CD4-positive, alpha-beta T cell treated with Interleukin-12 subunit alpha and Interleukin-12 subunit beta, for 1 hour (primary cell): ENCODE results near the gene C3orf20.
"Not testable (repeated sequence)": the region's sequence is repeated elsewhere in the genome, so short reads cannot be mapped to it uniquely, and the experiment has no call there.

Source experiments
- DNase-seq: peaks from one replicate; pipeline ENCODE4 v3.0.0-alpha.2; 2020

C3orf20 gene

DNA sequence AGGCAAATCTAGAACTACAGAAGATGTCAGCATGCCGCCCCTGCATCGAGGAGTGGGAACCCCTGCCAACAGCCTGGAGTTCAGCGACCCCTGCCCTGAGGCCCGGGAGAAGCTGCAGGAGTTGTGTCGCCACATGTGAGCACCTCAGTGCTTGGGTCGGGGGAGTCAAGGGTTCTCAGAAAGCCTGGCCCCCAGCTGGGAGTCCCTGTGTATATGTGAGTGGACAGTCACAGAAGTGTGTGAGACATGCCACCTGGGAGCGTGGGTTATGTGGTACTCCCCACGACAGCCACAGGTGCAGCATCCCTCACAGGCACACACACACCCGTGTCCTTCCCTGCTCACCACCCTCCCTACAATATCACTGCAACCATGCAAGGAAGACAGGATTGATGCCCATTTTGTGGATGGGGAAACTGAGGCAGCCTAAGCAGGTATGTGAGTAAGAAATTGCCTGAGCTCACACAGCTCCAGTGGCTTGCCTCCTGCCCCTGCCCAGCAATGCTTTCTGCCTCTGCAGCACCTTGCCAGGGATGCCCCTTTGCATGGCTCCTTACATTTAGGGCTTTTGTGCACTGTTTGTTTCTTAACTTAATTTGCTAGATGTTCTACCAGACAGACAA lies 28.3 kb downstream of the C3orf20 start:
- DNase-seq: no peak

DNA sequence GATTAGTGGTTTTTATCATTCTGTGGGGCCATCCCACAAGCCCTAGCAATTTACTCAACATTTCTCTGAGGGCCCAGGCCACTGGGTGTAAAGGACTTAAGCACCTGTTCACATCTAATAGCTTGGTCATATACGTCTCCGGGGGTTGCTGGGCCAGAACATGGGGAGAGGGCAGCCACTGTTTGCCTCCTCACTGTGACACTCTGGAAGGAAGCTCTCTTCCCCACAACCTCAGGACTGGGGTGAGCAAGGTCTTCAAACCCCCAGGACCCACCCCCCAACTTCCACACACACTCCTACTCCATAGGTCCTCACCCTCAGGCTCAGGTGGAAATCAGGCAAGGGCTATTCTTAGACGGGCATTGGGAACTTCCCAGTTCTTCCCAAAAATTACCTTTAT lies 28.9 kb downstream of the C3orf20 start:
- no peak for DNase-seq

DNA sequence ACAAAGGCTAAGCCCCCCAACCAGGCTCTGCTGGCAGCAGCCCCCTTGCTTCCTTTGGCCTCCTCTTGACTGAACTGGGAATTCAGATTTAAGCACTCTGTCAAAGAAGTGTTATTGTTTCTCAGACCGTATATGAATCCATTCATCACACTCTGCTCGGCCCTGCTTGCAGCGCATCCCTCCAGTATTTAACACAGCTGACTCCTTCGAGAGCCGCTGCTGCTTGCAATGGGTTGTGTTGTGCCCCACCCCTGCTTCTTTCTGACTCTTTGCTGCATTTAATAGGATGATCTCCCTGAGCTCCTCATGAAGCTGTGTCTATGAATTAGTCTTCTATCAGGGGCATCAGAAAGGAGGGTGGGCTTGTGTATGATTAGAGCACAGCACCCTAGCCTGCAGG lies 31.2 kb downstream of the C3orf20 start:
- DNase-seq: no peak

DNA sequence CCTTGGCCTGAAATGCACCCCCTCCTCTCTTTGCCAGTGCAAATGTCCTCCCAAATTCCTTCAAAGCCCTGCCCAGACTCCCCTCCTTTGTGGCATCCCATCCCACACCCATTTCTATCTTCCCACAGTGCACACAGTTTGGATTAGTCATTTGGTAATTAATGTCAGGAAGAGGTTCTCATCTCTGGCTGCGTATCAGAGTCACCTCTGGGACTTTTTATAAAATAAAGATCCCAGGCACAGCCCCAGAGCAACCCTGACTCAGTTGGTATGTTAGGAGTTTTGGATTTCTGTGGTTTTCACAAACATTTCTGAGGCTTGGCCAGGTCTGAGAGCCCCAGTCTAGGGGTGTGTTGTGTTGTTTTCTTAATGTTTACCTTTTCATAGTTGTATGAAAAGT lies 41.6 kb downstream of the C3orf20 start:
- no peak for DNase-seq

DNA sequence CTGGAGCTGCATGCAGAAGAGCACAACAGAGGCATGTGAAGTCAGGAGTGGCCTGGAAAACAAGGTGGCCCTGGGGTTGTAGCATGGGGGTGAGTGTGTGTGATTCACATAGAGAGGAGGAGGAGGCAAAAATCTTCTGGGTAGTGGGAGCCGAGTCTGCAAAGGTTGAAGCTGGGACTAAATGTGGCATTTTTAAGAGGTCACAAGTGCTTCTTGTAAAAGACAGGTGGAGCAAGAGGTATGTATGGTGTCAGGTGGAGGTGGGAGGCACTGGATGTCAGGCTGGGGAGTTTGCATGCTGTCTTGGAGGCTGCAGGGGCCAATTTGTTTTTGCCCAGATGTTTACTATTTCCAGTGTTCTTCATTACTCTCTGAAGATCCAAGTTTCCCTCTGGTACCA lies 42.4 kb downstream of the C3orf20 start:
- no peak for DNase-seq

- no peak for DNase-seq
Observed at GRCh38 chr3:14718539-14718938, 43.6 kb downstream of the C3orf20 start.

- DNase-seq: no peak
Observed at GRCh38 chr3:14719006-14719405, 44.1 kb downstream of the C3orf20 start.

GRCh38 chr3:14721126-14721864 lies 46.4 kb downstream of the C3orf20 start:
- no peak for DNase-seq

DNA sequence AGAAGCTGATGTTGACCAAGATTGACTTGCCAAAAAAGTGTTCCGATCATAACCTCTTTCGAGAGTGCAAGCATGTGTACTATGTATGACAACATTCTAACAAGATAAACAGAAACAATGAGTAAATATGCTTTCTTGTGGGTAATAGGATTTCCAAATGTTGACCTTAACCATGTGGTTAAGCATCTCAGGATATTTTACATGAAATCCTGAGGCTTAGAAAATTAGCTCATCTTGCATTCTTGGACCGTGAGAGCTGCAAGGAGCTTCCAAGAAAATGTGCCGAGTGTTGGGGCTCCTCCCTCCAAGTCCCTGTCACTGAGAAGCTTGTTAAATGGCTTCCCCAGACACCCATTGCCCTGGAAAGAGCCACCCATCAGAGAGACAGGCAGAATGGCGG lies 50.1 kb downstream of the C3orf20 start:
- no peak for DNase-seq

GRCh38 chr3:14725564-14726440 lies 50.9 kb downstream of the C3orf20 start:
- no peak for DNase-seq

GRCh38 chr3:14726441-14726780 lies 51.5 kb downstream of the C3orf20 start:
- DNase-seq: no peak

DNA sequence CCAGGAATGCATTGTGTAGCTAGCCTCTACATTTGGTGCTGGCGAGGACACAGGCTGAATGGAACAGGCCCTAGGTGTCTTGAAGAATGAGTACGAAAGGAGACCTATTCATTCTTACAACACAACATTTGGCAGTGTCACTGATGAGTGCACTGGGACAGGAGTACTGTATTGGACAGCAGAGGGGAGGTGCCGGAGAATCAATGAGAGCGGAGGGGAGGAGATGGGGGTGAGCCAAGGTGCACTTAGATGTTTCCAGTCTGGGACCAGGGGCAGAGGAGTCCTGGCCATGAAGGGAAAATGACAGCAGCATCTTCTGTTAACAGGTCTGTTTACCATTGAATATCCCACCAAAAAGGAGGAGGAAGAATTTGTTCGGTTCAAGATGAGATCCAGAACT lies 53.2 kb downstream of the C3orf20 start:
- DNase-seq: no peak

- DNase-seq: no peak
Observed at GRCh38 chr3:14730703-14731382, 55.9 kb downstream of the C3orf20 start.

DNA sequence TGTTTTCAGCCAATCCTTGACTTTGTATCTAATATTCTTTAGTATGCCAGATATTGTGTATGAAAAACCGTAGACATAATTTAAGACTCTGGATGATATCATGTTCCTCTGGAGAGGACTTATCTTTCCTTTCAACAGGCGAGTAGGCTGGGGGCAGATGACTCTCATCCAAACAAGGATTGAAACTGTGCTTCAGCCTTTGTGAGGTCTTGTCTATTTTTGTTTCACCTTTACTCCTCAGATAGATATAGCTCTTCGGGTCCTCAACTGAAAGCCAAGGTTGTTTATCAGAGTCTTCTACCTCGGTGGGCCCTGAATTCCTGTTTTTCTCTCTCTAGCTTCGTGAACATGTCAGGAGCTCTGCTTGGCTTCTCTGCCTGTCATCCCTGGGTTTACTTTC lies 66.0 kb downstream of the C3orf20 start:
- no peak for DNase-seq

GRCh38 chr3:14741510-14741909 lies 66.6 kb downstream of the C3orf20 start:
- DNase-seq: no peak

GRCh38 chr3:14744556-14744955 lies 69.6 kb downstream of the C3orf20 start:
- DNase-seq: no peak

DNA sequence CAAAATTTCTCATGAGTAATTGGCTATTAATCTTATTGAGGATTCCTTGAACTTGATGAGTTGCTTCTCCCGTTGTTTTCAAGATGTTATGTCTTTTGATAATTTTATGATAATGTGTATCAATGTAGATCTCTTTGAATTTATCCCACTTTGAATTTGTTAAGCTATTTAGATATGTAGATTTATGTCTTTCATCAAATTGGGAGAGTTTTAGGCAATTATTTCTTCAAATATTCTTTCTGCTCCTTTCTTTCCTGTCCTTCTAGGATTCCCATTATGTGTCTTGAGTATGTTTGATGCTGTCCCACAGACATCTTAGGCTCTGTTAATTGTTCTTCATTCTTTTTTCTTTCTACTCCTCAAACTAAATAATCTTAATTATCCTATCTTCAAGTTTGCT lies 75.7 kb downstream of the C3orf20 start:
- DNase-seq: no peak

DNA sequence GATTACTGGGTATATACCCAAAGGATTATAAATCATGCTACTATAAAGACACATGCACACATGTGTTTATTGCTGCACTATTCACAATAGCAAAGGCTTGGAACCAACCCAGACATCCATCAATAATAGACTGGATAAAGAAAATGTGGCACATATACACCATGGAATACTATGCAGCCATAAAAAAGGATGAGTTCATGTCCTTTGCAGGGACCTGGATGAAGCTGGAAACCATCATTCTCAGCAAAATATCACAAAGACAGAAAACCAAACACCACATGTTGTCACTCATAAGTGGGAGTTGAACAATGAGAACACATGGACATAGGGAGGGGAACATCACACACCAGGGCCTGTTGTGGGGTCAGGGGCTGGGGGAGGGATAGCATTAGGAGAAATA lies 78.0 kb downstream of the C3orf20 start:
- not testable (repeated sequence) for DNase-seq

GRCh38 chr3:14757153-14757700 lies 82.3 kb downstream of the C3orf20 start:
- DNase-seq: no peak

- DNase-seq: no peak
Observed at GRCh38 chr3:14758297-14758696, 83.4 kb downstream of the C3orf20 start.

GRCh38 chr3:14758959-14759358 lies 84.0 kb downstream of the C3orf20 start:
- DNase-seq: no peak

DNA sequence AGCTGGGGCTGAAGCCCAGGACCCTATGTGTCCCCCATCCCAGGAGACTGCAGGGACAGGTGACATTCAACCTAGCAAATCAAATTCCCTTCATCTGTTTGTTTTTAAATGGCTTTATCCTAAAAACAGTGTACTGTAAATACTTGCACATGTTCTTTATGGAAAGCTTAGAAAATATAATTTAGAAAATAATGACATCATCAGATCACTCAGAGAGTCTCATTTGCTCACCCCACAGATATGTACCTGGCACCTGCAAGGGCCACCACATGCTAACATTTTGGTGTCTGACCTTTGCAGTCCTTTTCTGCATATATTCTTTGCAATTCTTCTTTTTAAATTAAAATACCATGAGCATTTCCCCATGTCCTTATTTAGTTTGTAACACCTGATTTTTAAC lies 85.2 kb downstream of the C3orf20 start:
- no peak for DNase-seq

DNA sequence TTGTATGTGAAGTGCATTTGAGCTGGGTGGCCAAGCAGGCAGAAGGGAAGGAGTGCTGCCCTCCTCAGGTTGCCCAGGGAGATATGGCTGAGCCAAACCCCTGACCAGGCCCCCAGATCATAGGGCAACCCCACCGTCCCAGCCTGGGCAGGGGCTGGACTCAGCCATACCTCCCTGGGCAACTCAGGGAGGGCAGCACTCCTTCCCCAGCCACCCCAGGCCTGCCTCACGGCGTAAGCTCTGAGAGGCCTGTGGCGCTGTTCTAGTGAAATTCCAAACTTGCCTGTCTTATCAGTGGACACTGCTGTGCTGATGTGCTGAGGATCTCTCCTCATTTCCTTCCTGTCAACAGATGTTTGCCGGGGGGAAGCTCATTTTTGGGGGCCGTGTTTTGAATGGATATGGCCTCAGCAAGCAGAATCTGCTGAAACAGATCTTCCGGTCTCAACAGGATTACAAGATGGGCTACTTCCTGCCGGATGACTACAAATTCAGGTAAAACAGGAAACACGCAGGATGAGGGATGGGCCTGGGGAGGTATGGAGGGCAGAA lies 86.3 kb downstream of the C3orf20 start:
- DNase-seq: no peak
